ENCODE measurements around the gene CDRT15.
"Not testable (repeated sequence)": the region's sequence is repeated elsewhere in the genome, so short reads cannot be mapped to it uniquely, and the experiment has no call there.

- not testable (repeated sequence) for TF ChIP-seq POLR2A (IDR thresholded peaks at IDR 0.05; ENCODE audit: low read depth, low read length); POLR2AphosphoS5 (IDR thresholded peaks at IDR 0.05; ENCODE audit: low read depth, low read length); TAF1 (IDR thresholded peaks at IDR 0.05; ENCODE audit: low read depth, low read length); POU2F2 (IDR thresholded peaks at IDR 0.05; ENCODE audit: low read depth, low read length); PAX5 (IDR thresholded peaks at IDR 0.05; ENCODE audit: insufficient read depth, low read length, severe bottlenecking)
Measured at GRCh38 chr17:14192039-14192438, 44.6 kb downstream of the CDRT15 start.

Data from GM12891 (cell line).